ENCODE data around the gene ICAM2.

ICAM2 gene

DNA sequence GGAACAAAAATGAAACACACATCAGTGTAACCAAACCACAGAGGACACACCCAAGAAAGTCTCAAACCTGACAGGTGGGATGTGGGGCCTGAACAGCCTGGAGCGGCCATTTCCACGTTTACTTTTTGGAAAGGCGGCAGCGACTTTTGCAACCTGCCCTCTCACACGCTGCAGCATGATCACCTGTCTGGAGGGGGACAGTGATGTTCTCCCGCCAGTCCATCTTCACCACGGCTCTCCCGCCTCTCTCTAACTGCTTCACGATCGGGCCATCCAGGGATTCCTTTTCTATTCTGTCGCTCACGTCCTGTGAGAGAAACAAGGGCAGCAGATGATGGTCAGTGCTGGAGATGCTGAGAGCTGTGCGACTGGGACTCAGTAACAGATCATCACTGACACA is 24.7 kb upstream of the ICAM2 start:
- TF ChIP-seq, protein P1, sequence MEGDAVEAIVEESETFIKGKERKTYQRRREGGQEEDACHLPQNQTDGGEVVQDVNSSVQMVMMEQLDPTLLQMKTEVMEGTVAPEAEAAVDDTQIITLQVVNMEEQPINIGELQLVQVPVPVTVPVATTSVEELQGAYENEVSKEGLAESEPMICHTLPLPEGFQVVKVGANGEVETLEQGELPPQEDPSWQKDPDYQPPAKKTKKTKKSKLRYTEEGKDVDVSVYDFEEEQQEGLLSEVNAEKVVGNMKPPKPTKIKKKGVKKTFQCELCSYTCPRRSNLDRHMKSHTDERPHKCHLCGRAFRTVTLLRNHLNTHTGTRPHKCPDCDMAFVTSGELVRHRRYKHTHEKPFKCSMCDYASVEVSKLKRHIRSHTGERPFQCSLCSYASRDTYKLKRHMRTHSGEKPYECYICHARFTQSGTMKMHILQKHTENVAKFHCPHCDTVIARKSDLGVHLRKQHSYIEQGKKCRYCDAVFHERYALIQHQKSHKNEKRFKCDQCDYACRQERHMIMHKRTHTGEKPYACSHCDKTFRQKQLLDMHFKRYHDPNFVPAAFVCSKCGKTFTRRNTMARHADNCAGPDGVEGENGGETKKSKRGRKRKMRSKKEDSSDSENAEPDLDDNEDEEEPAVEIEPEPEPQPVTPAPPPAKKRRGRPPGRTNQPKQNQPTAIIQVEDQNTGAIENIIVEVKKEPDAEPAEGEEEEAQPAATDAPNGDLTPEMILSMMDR (IDR thresholded peaks at IDR 0.05; ENCODE audit: borderline replicate concordance, insufficient read depth, low read depth, low read length): no peak
- no peak overlapping the region for H3K4me3 ChIP-seq (ENCODE audit: low read depth, low read length)

DNA sequence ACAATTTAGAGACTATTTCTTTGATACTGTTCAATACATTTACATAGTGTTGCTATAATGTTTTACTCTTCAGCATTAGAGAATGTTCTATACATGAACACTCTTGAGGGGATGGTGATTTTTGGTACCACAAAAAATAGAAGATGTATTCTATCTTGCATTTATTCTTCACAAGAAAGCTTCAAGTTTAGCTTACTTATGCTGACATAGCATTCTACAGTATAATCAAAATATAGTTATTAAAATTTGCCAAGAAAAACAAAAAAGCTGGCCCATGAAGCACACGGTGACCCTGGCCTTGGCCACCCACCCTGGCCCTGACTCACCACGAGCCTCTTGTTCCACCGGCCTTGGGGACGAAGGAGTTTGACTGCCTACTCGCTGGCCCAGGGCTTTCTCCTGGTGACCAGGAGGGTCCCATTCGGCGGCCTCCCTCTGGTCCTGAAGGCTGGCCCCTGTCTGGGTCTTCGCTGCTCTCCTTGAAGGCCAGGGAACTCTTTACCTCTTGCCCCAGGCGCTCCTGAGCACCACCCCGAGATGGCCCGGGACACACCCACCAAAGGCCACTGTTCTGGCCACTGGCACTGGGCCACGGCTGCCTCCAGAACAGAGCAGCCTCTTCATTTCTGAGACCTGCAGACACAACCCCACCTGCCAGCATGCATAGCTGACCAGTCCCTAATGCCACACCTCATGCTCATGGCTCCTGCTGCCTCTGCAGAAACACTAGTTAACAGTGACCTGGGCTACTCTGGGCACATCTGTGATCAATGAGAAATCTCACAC is 22.5 kb upstream of the ICAM2 start:
- no peak overlapping the region for H3K4me3 ChIP-seq (ENCODE audit: low read depth, low read length)
- TF ChIP-seq, protein P1 (IDR thresholded peaks at IDR 0.05; ENCODE audit: borderline replicate concordance, insufficient read depth, low read depth, low read length): no peak

DNA sequence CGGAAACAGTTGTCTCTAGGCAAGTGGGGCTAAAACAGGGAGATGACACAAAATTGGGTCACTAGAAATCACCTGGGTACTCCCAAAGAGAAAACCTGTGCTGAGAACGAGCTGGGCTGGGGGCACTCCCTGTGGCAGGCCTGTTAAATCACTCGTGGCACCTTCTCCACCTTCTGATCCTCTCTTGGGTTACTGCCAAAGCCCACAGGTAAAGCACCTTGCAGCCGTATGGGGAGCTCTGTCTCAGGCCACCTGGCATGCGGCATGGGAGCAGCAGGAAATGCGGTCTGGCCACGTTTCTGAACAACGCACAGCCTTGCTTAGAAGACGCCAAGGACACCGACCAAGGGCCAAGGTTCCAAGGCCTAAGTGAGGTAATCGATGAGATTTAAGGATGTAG is 21.5 kb upstream of the ICAM2 start:
- TF ChIP-seq, protein P1 (IDR thresholded peaks at IDR 0.05; ENCODE audit: borderline replicate concordance, insufficient read depth, low read depth, low read length): no peak
- H3K4me3 ChIP-seq (ENCODE audit: low read depth, low read length): no peak overlapping the region

DNA sequence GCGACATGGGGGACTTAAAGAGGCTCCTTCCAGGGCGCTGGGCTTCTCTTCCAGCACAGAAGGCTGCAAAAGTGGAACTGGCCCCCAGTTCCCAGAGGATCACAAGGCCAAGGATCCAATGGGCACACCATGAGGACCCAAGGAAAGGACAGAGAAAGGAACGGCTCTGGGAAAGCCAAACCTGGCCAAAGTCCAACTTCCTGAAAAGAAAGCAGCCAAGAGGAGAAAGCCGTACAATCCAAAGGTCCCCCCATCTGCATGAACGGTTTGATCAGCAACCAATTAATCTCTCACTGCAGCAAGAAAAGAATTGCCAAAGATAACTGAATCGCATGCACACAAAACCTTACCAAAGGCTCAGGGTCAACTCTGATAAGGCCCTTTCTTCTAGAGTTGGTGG is 19.8 kb upstream of the ICAM2 start:
- TF ChIP-seq, protein P1 (IDR thresholded peaks at IDR 0.05; ENCODE audit: borderline replicate concordance, insufficient read depth, low read depth, low read length): no peak

DNA sequence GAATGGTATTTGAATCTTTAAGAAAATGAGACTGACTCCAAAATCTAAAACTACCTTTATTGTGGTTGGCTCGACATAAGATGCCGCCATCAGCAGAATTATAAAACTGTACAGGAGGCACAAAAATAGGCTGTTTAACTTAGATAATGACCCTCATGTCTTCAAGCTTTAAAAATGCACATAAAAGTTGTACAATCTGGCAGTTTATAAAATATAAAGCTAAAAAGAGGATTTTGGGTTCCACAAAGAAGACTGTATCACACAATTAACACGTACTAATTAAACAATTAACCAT is 18.6 kb upstream of the ICAM2 start:
- TF ChIP-seq, protein P1 (IDR thresholded peaks at IDR 0.05; ENCODE audit: borderline replicate concordance, insufficient read depth, low read depth, low read length): no peak
- H3K4me3 ChIP-seq (ENCODE audit: low read depth, low read length): no peak overlapping the region

More for the DNA sequence above, 19.8 kb upstream of the ICAM2 start:
- no peak overlapping the region for H3K4me3 ChIP-seq (ENCODE audit: low read depth, low read length)

DNA sequence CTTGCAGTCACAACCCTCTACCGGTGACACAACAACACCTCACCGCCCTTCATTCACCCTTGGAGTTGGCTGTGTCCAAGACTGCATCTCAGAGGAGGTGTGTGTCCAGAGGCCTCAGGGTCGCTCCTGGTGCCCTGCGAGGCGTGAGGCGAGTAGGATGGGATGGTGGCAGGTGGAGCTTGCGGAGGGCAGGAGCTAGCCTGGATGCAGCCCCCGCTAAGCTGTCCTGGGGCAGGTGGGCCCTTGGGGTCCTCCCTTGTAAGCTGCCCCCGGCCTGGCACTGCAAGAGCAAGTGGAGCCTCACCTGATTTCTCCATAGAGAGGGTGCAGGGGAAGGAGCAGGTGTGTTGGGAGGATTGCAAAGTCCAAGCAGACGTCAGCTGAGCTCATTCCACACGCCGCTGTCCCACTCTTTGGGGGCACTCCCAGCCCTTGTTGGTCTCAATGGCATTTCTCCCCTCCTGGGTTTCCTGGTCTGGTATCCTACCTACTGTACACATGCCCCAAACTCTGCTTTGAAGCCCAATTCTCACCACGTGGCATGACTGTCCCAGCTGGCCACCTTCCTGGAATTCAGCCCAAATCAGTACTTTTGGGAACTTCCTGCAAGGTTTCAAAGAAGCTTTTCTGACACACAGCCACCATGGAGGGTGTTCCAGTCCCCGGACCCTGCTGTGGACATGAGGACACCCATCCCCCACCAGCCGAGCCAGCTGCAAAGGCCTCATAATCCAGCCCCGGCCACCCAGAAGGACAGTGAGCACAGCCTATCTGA is 18.1 kb upstream of the ICAM2 start:
- H3K4me3 ChIP-seq (ENCODE audit: low read depth, low read length): no peak overlapping the region
- TF ChIP-seq, protein P1 (IDR thresholded peaks at IDR 0.05; ENCODE audit: borderline replicate concordance, insufficient read depth, low read depth, low read length): no peak

DNA sequence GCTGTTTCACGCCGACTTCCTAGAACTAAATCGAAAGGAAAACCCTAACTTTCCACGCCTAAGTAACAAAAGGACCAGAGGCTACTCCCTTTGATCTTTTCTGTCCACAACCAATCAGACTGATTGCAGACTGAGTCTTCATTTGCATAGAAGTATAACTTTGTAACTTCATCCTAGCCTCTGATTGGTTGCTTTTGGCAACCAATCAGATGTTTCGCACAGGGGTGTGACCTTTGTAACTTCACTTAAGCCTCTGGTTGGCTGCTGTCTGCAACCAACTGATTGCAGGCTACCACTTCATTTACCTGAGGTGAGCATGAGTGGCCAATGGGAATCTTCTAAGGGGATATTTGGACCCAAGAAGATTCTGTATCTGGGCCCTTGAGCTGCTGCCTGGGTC is 17.4 kb upstream of the ICAM2 start:
- no peak overlapping the region for H3K4me3 ChIP-seq (ENCODE audit: low read depth, low read length)
- TF ChIP-seq, protein P1 (IDR thresholded peaks at IDR 0.05; ENCODE audit: borderline replicate concordance, insufficient read depth, low read depth, low read length): no peak

Measured in GM12875 (cell line).